ENCODE results near the gene TRIM16. TPM values are rescaled to one million over a fixed set of nuclear protein-coding genes. Genes with fewer than 3 reads are reported as not detected.
"Not testable (repeated sequence)": the region's sequence is repeated elsewhere in the genome, so short reads cannot be mapped to it uniquely, and the experiment has no call there.

Gene TRIM16
- total and polyA plus RNA-seq, 2 of the 4 experiments (the other 2 are of a cell fraction) = 22.3 to 52.5 TPM

GRCh38 chr17:15731900-15732299 is 47.8 kb upstream of the TRIM16 start, which contains the start of gene TBC1D26:
Gene TBC1D26, plus strand, starts transcription at chr17:15732283. Its CDS starts 3,066 bp downstream, at chr17:15735349.
- H3K23ac ChIP-seq (ENCODE audit: low read depth, low read length); H3K9me3 ChIP-seq (ENCODE audit: control insufficient read depth, insufficient read depth, low read length); H3K27me3 ChIP-seq (ENCODE audit: control insufficient read depth, insufficient read depth, low read length); dilution Hi-C loops (cut with HindIII; ENCODE audit: low sequenced_read_pairs, unreplicated experiment); H2BK5ac ChIP-seq (ENCODE audit: low read depth, low read length, poor library complexity, severe bottlenecking); in situ Hi-C loops (cut with MboI; ENCODE audit: low sequenced_read_pairs); DNase-seq; POLR2A ChIA-PET (ENCODE audit: unreplicated experiment); H2AK9ac ChIP-seq (replicated peaks; ENCODE audit: low read depth, low read length, poor library complexity); H4K5ac ChIP-seq (ENCODE audit: low read depth, low read length); ATAC-seq (ENCODE audit: low read depth); H2AFZ ChIP-seq (replicated peaks; ENCODE audit: low read length, poor library complexity); BruUV-seq (replicated peaks); H3K79me1 ChIP-seq (ENCODE audit: low read depth in 1 of 2, low read length in 2 of 2); H3K14ac ChIP-seq (replicated peaks; ENCODE audit: low read depth, low read length); H4K91ac ChIP-seq (ENCODE audit: insufficient read depth, low read depth, low read length); H2BK120ac ChIP-seq (ENCODE audit: low read depth, low read length); CTCF ChIA-PET; H3K9ac ChIP-seq (ENCODE audit: low read depth, low read length); H2BK15ac ChIP-seq (ENCODE audit: low read depth, low read length); H2BK20ac ChIP-seq (ENCODE audit: low read depth, low read length); intact Hi-C loops (cut with micrococcal nuclease); H3K36me3 ChIP-seq (ENCODE audit: control insufficient read depth, insufficient read depth, low read length); H3K9me1 ChIP-seq (ENCODE audit: insufficient read depth, low read length); H3K4me1 ChIP-seq (ENCODE audit: control insufficient read depth, insufficient read depth, low read length); H3K4ac ChIP-seq (ENCODE audit: low read depth, low read length); H3K27ac ChIP-seq (ENCODE audit: insufficient read depth, low read length); H2AK5ac ChIP-seq (ENCODE audit: low read depth, low read length); H3K18ac ChIP-seq (ENCODE audit: low read depth, low read length); H4K8ac ChIP-seq (ENCODE audit: low read depth in 2 of 2, low read length in 2 of 2); H4K20me1 ChIP-seq (ENCODE audit: insufficient read depth, low read length); H3K4me3 ChIP-seq (ENCODE audit: insufficient read depth, low read depth, low read length); H3K4me2 ChIP-seq (ENCODE audit: low read depth, low read length); H3K56ac ChIP-seq (ENCODE audit: extremely low read depth, insufficient read depth, low read length): not testable (repeated sequence)
- no CpG with 5 or more reads among the region's 10 CpGs for WGBS, 2 experiments (ENCODE audit: extremely low coverage in 2 of 2, insufficient read length in 1 of 2)

GRCh38 chr17:15730535-15730934 is 46.4 kb upstream of the TRIM16 start:
- H3K23ac ChIP-seq (ENCODE audit: low read depth, low read length); H3K4ac ChIP-seq (ENCODE audit: low read depth, low read length); H3K14ac ChIP-seq (replicated peaks; ENCODE audit: low read depth, low read length); H4K91ac ChIP-seq (ENCODE audit: insufficient read depth, low read depth, low read length); intact Hi-C loops (cut with micrococcal nuclease); H4K8ac ChIP-seq (ENCODE audit: low read depth in 2 of 2, low read length in 2 of 2); H2BK15ac ChIP-seq (ENCODE audit: low read depth, low read length); H3K9me1 ChIP-seq (ENCODE audit: insufficient read depth, low read length); H3K36me3 ChIP-seq (ENCODE audit: control insufficient read depth, insufficient read depth, low read length); H2BK20ac ChIP-seq (ENCODE audit: low read depth, low read length); CTCF ChIA-PET; H4K5ac ChIP-seq (ENCODE audit: low read depth, low read length); DNase-seq; H2AK9ac ChIP-seq (replicated peaks; ENCODE audit: low read depth, low read length, poor library complexity); H3K9ac ChIP-seq (ENCODE audit: low read depth, low read length); H3K79me1 ChIP-seq (ENCODE audit: low read depth in 1 of 2, low read length in 2 of 2); H3K27ac ChIP-seq (ENCODE audit: insufficient read depth, low read length); H3K9me3 ChIP-seq (ENCODE audit: control insufficient read depth, insufficient read depth, low read length); H3K4me2 ChIP-seq (ENCODE audit: low read depth, low read length); H3K4me3 ChIP-seq (ENCODE audit: insufficient read depth, low read depth, low read length); H3K56ac ChIP-seq (ENCODE audit: extremely low read depth, insufficient read depth, low read length); BruUV-seq (replicated peaks); H4K20me1 ChIP-seq (ENCODE audit: insufficient read depth, low read length); H3K18ac ChIP-seq (ENCODE audit: low read depth, low read length); in situ Hi-C loops (cut with MboI; ENCODE audit: low sequenced_read_pairs); H2BK5ac ChIP-seq (ENCODE audit: low read depth, low read length, poor library complexity, severe bottlenecking); dilution Hi-C loops (cut with HindIII; ENCODE audit: low sequenced_read_pairs, unreplicated experiment); ATAC-seq (ENCODE audit: low read depth); H3K4me1 ChIP-seq (ENCODE audit: control insufficient read depth, insufficient read depth, low read length); POLR2A ChIA-PET (ENCODE audit: unreplicated experiment); H2AK5ac ChIP-seq (ENCODE audit: low read depth, low read length); H2AFZ ChIP-seq (replicated peaks; ENCODE audit: low read length, poor library complexity); H3K27me3 ChIP-seq (ENCODE audit: control insufficient read depth, insufficient read depth, low read length); H2BK120ac ChIP-seq (ENCODE audit: low read depth, low read length): not testable (repeated sequence)
- no CpG with 5 or more reads among the region's 14 CpGs for WGBS, 2 experiments (ENCODE audit: extremely low coverage in 2 of 2, insufficient read length in 1 of 2)

Data from IMR-90 (cell line).